Panc1 (cell line): ENCODE results near the gene ROBO1. TPM values are rescaled to one million over a fixed set of nuclear protein-coding genes. Genes with fewer than 3 reads are reported as not detected.

Source experiments
- ATAC-seq: fragments of 200-7000 bp; cut with Tn5 transposase; 2 replicates; pipeline ENCODE4 v1.9.1; 2020; ENCODE audit warnings: mild to moderate bottlenecking, moderate library complexity
- BruUV-seq: library from RNA; stranded (reverse); fragments of 400-500 nt; replicated peaks from 2 replicates; lab custom pipeline; 2021; lab: Mats Ljungman, UMichigan
- CTCF ChIA-PET: fragments of 300-600 bp; sonication (Branson Sonifier 250); formaldehyde crosslinking; loops from one replicate; lab custom pipeline; 2022; ENCODE audit warnings: antibody characterized with exemption; lab: Charles Lee
- POLR2A ChIA-PET: fragments of 300-600 bp; sonication (Branson Sonifier 250); formaldehyde crosslinking; loops from one replicate; lab custom pipeline; 2022; ENCODE audit warnings: antibody characterized with exemption; lab: Charles Lee
- DNase-seq: peaks from one replicate; pipeline ENCODE4 v3.0.0-alpha.2; 2010; ENCODE audit warnings: low read depth, low spot score
- H3K27ac ChIP-seq: 2 replicates; pipeline ENCODE4 v1.5.1; 2011; ENCODE audit warnings: mild to moderate bottlenecking, low read length, inconsistent platforms
- H3K27me3 ChIP-seq: fragments of 200-500 bp; sonication (Bioruptor generic); 2 replicates; pipeline ENCODE4 v1.6.0; 2014; ENCODE audit warnings: low read length, inconsistent platforms; ENCODE audit not compliant: control insufficient read depth, insufficient read depth
- H3K36me3 ChIP-seq: fragments of 200-500 bp; sonication (Bioruptor generic); 2 replicates; pipeline ENCODE4 v1.5.1; 2014; ENCODE audit warnings: inconsistent platforms, mild to moderate bottlenecking, low read length, moderate library complexity; ENCODE audit not compliant: control insufficient read depth, insufficient read depth
- H3K4me1 ChIP-seq: 2 replicates; pipeline ENCODE4 v1.5.1; 2011; ENCODE audit warnings: inconsistent platforms, mild to moderate bottlenecking, low read length, moderate library complexity; ENCODE audit not compliant: control insufficient read depth, insufficient read depth
- H3K4me3 ChIP-seq, 2 experiments: 2 replicates each; pipeline ENCODE4 v1.5.1; 2011 to 2012; ENCODE audit warnings: low read depth in 2 of 2, low read length in 2 of 2, mild to moderate bottlenecking in 2 of 2, inconsistent platforms in 1 of 2, moderate library complexity in 1 of 2
- H3K9me3 ChIP-seq: fragments of 200-500 bp; sonication (Bioruptor generic); 2 replicates; pipeline ENCODE4 v1.5.1; 2014; ENCODE audit warnings: low read depth, mild to moderate bottlenecking, inconsistent platforms, low read length, moderate library complexity; ENCODE audit not compliant: control insufficient read depth, insufficient read depth
- CTCF ChIP-seq: fragments of 450-650 bp; IDR thresholded peaks from 2 replicates; pipeline ENCODE4 v1.5.1; 2017; ENCODE audit warnings: mild to moderate bottlenecking
- POLR2AphosphoS5 ChIP-seq: IDR thresholded peaks from 2 replicates; pipeline ENCODE4 v1.6.1; 2012; ENCODE audit warnings: mild to moderate bottlenecking, low read depth, low read length, moderate library complexity
- REST ChIP-seq, 2 experiments: IDR thresholded peaks; 2 replicates each; pipeline ENCODE4 v1.6.1; 2011 to 2012; ENCODE audit warnings: low read depth in 2 of 2, control low read depth in 1 of 2, low read length in 1 of 2, mild to moderate bottlenecking in 1 of 2, moderate library complexity in 1 of 2; ENCODE audit not compliant: insufficient read depth in 1 of 2
- SIN3A ChIP-seq: IDR thresholded peaks from 2 replicates; pipeline ENCODE4 v1.6.1; 2012; ENCODE audit warnings: low read depth, mild to moderate bottlenecking, low read length, moderate library complexity, borderline replicate concordance; ENCODE audit not compliant: insufficient read depth
- TCF7L2 ChIP-seq: IDR thresholded peaks from 2 replicates; pipeline ENCODE4 v1.6.1; 2011; ENCODE audit warnings: mild to moderate bottlenecking, low read depth, low read length, inconsistent platforms
- in situ Hi-C: cut with HindIII; loops from 2 replicates; pipeline ENCODE4 v1.10.0; 2016; ENCODE audit warnings: low sequenced_read_pairs, low pct_unique_long_range_greater_than_20kb
- intact Hi-C: fragments of 100-400 bp; cut with micrococcal nuclease; formaldehyde crosslinking; loops from one replicate; pipeline ENCODE4 v1.10.0; 2022; ENCODE audit not compliant: unreplicated experiment
- total RNA-seq: library from RNA; stranded (reverse); gene quantifications from one replicate; pipeline ENCODE4 v1.2.1, GENCODE V29; 2021; ENCODE audit not compliant: unreplicated experiment

ROBO1 gene
- total RNA-seq, 1 experiment from 2014 or later = 61.6 TPM

GRCh38 chr3:79424811-79425210 is 343.0 kb downstream of the ROBO1 start:
- Histone ChIP-seq H3K27me3 (no peaks in the 10 kb centered on the region), H3K27ac (no peak overlapping the region), H3K4me3 (no peak overlapping the region), H3K9me3 (no peaks in the 10 kb centered on the region), H3K4me1 (no peaks in the 10 kb centered on the region), H3K36me3 (no peaks in the 10 kb centered on the region)
- ATAC-seq (no peak), DNase-seq (no peak)
- in situ Hi-C loops = no loop called here
- no TSS peak for BruUV-seq
- TF ChIP-seq TCF7L2 = no peak
- no peak for TF ChIP-seq POLR2AphosphoS5
- no peak for TF ChIP-seq SIN3A
- TF ChIP-seq REST (IDR thresholded peaks at IDR 0.05; ENCODE audit: insufficient read depth in 1 of 2, low read depth in 2 of 2, low read length in 1 of 2) = no peak
- TF ChIP-seq CTCF = no peak
- intact Hi-C loops = no loop called here
- POLR2A ChIA-PET = no interaction called here
- CTCF ChIA-PET = no interaction called here

GRCh38 chr3:79423417-79423816 is 344.4 kb downstream of the ROBO1 start:
- Histone ChIP-seq H3K4me1 (no peaks in the 10 kb centered on the region), H3K4me3 (no peak overlapping the region), H3K27me3 (no peaks in the 10 kb centered on the region), H3K36me3 (no peaks in the 10 kb centered on the region), H3K27ac (no peak overlapping the region), H3K9me3 (no peaks in the 10 kb centered on the region)
- CTCF ChIA-PET = no interaction called here
- BruUV-seq = no TSS peak
- intact Hi-C loops = no loop called here
- in situ Hi-C loops = no loop called here
- TF ChIP-seq TCF7L2 = no peak
- TF ChIP-seq SIN3A = no peak
- TF ChIP-seq POLR2AphosphoS5 = no peak
- TF ChIP-seq CTCF = no peak
- no peak for TF ChIP-seq REST (IDR thresholded peaks at IDR 0.05; ENCODE audit: insufficient read depth in 1 of 2, low read depth in 2 of 2, low read length in 1 of 2)
- no peak for DNase-seq
- POLR2A ChIA-PET = no interaction called here
- ATAC-seq = no peak
